Measurements from ENCODE around the gene PRKAR1B.
A peak's percentile ranks its signal among the peaks of the same experiment; 100 is the strongest.

PRKAR1B gene

GRCh38 chr7:601036-601594 lies 126.0 kb downstream of the PRKAR1B start:
- no peak for DNase-seq

GRCh38 chr7:600149-601035 lies 126.7 kb downstream of the PRKAR1B start:
- no peak for DNase-seq

- no peak for DNase-seq
Measured at GRCh38 chr7:598899-599298, 128.2 kb downstream of the PRKAR1B start.

GRCh38 chr7:597348-598178 lies 129.5 kb downstream of the PRKAR1B start:
- DNase-seq = no peak

GRCh38 chr7:596819-597182 lies 130.3 kb downstream of the PRKAR1B start:
- no peak for DNase-seq

- DNase-seq = no peak
Measured at GRCh38 chr7:596071-596818, 130.8 kb downstream of the PRKAR1B start.

- no peak for DNase-seq
Measured at GRCh38 chr7:595621-596010, 131.5 kb downstream of the PRKAR1B start.

- DNase-seq = no peak
Measured at GRCh38 chr7:594920-595620, 132.0 kb downstream of the PRKAR1B start.

GRCh38 chr7:594212-594913 lies 132.7 kb downstream of the PRKAR1B start:
- no peak for DNase-seq

GRCh38 chr7:593324-594115 lies 133.6 kb downstream of the PRKAR1B start:
- DNase-seq = no peak

- no peak for DNase-seq
Measured at GRCh38 chr7:591856-592628, 135.0 kb downstream of the PRKAR1B start.

GRCh38 chr7:590731-591551 lies 136.1 kb downstream of the PRKAR1B start:
- no peak for DNase-seq

GRCh38 chr7:589781-590575 lies 137.1 kb downstream of the PRKAR1B start:
- no peak for DNase-seq

GRCh38 chr7:587767-588166 lies 139.3 kb downstream of the PRKAR1B start:
- DNase-seq = no peak

GRCh38 chr7:586494-586893 lies 140.6 kb downstream of the PRKAR1B start:
- no peak for DNase-seq

GRCh38 chr7:585873-586272 lies 141.2 kb downstream of the PRKAR1B start:
- DNase-seq = no peak

- peak; percentile 75 for DNase-seq
Measured at GRCh38 chr7:585229-585711, 141.8 kb downstream of the PRKAR1B start.

GRCh38 chr7:584820-585219 lies 142.3 kb downstream of the PRKAR1B start:
- no peak for DNase-seq
